WTC11 (cell line): ENCODE data around the gene CCSER2. TPM values are rescaled to one million over a fixed set of nuclear protein-coding genes. Genes with fewer than 3 reads are reported as not detected.

Experiments
- ATAC-seq: fragments of 200-7000 bp; cut with Tn5 transposase; 2 replicates; pipeline ENCODE4 v1.10.0; 2021; ENCODE audit warnings: mild to moderate bottlenecking, moderate library complexity
- CTCF ChIA-PET: fragments of 300-600 bp; sonication (Branson Sonifier 250); formaldehyde crosslinking; loops from one replicate; lab custom pipeline; 2021; ENCODE audit warnings: antibody characterized with exemption; lab: Charles Lee
- POLR2A ChIA-PET: fragments of 350-600 bp; sonication (Branson Sonifier 250); formaldehyde crosslinking; loops from one replicate; lab custom pipeline; 2021; ENCODE audit warnings: antibody characterized with exemption; lab: Charles Lee
- DNase-seq: peaks from one replicate; pipeline ENCODE4 v3.0.0; 2021; ENCODE audit warnings: low spot score
- H3K27ac Mint-ChIP-seq: 2 replicates; pipeline ENCODE4 v1.8.0; 2021; ENCODE audit warnings: mixed read lengths
- H3K27me3 Mint-ChIP-seq: 2 replicates; pipeline ENCODE4 v1.8.0; 2021; ENCODE audit warnings: low read depth, mild to moderate bottlenecking, moderate library complexity, mixed read lengths
- H3K36me3 Mint-ChIP-seq: 2 replicates; pipeline ENCODE4 v1.8.0; 2021; ENCODE audit warnings: mixed read lengths
- H3K4me1 Mint-ChIP-seq: 2 replicates; pipeline ENCODE4 v1.8.0; 2022; ENCODE audit warnings: mixed read lengths
- H3K4me3 Mint-ChIP-seq: 2 replicates; pipeline ENCODE4 v1.8.0; 2021; ENCODE audit warnings: mild to moderate bottlenecking, moderate library complexity, mixed read lengths
- H3K9me3 Mint-ChIP-seq: 2 replicates; pipeline ENCODE4 v1.8.0; 2021; ENCODE audit warnings: mixed read lengths
- AR ChIP-seq: fragments of 250-450 bp; sonication (Bioruptor Pico); IDR thresholded peaks from 2 replicates; pipeline ENCODE4 v1.9.0; 2021; ENCODE audit warnings: mild to moderate bottlenecking
- CTCF ChIP-seq: fragments of 200-600 bp; IDR thresholded peaks from 2 replicates; pipeline ENCODE4 v1.8.0; 2022; ENCODE audit warnings: antibody characterized with exemption
- E2F5 ChIP-seq: sonication (generic); formaldehyde crosslinking; IDR thresholded peaks from 2 replicates; pipeline ENCODE4 v1.8.1; 2022; ENCODE audit warnings: mild to moderate bottlenecking, moderate library complexity, missing genetic modification reagents
- ELF4 ChIP-seq: sonication (generic); formaldehyde crosslinking; IDR thresholded peaks from 2 replicates; pipeline ENCODE4 v1.8.1; 2022; ENCODE audit warnings: low read depth, mild to moderate bottlenecking, moderate library complexity, missing genetic modification reagents
- EMX1 ChIP-seq: fragments of 250-450 bp; sonication (Bioruptor Pico); IDR thresholded peaks from 2 replicates; pipeline ENCODE4 v1.8.0; 2021; ENCODE audit warnings: mild to moderate bottlenecking
- GTF2I ChIP-seq: fragments of 250-450 bp; sonication (Bioruptor Pico); conservative IDR thresholded peaks from 2 replicates; pipeline ENCODE4 v1.4.0; 2021; ENCODE audit warnings: mild to moderate bottlenecking
- MXD4 ChIP-seq: fragments of 250-450 bp; sonication (Bioruptor Pico); IDR thresholded peaks from 2 replicates; pipeline ENCODE4 v1.8.0; 2021; ENCODE audit warnings: mild to moderate bottlenecking, moderate library complexity, borderline replicate concordance
- NFATC4 ChIP-seq: fragments of 250-450 bp; sonication (Bioruptor Pico); IDR thresholded peaks from 2 replicates; pipeline ENCODE4 v1.9.0; 2021; ENCODE audit warnings: mild to moderate bottlenecking
- NFE2L1 ChIP-seq: sonication (generic); formaldehyde crosslinking; IDR thresholded peaks from 2 replicates; pipeline ENCODE4 v1.8.1; 2023; ENCODE audit warnings: missing genetic modification reagents
- NR2C2 ChIP-seq: sonication (generic); formaldehyde crosslinking; IDR thresholded peaks from 2 replicates; pipeline ENCODE4 v1.8.0; 2022; ENCODE audit warnings: mild to moderate bottlenecking, missing genetic modification reagents
- TEAD4 ChIP-seq: sonication (generic); formaldehyde crosslinking; IDR thresholded peaks from 2 replicates; pipeline ENCODE4 v1.8.0; 2022; ENCODE audit warnings: mild to moderate bottlenecking, missing genetic modification reagents
- ZMAT4 ChIP-seq: fragments of 250-450 bp; sonication (Bioruptor Pico); IDR thresholded peaks from 2 replicates; pipeline ENCODE4 v1.9.0; 2021; ENCODE audit warnings: mild to moderate bottlenecking
- ZNF232 ChIP-seq: sonication (generic); formaldehyde crosslinking; IDR thresholded peaks from 2 replicates; pipeline ENCODE4 v1.8.0; 2022; ENCODE audit warnings: mild to moderate bottlenecking, missing genetic modification reagents
- ZNF263 ChIP-seq: sonication (generic); formaldehyde crosslinking; IDR thresholded peaks from 2 replicates; pipeline ENCODE4 v1.8.1; 2022; ENCODE audit warnings: low read depth, mild to moderate bottlenecking, moderate library complexity, missing genetic modification reagents
- total RNA-seq: library from RNA; stranded (reverse); gene quantifications from 3 replicates; pipeline ENCODE4 v1.2.3, GENCODE V29; 2021
- TF ChIP-seq, protein P1 (sequence below): sonication (generic); formaldehyde crosslinking; IDR thresholded peaks from 2 replicates; pipeline ENCODE4 v1.8.0; 2023; ENCODE audit warnings: mild to moderate bottlenecking, missing genetic modification reagents
- TF ChIP-seq, protein P2 (sequence below): sonication (generic); formaldehyde crosslinking; IDR thresholded peaks from 2 replicates; pipeline ENCODE4 v1.8.1; 2023; ENCODE audit warnings: mild to moderate bottlenecking, missing genetic modification reagents, borderline replicate concordance

The CCSER2 gene
- total RNA-seq, 1 experiment from 2014 or later, result 30.6 TPM

GRCh38 chr10:84478151-84478550 is 149.8 kb downstream of the CCSER2 start (continued):
- TF ChIP-seq ZMAT4 (CRISPR knock-in tag), result no peak
- no peak for TF ChIP-seq ELF4 (CRISPR knock-in tag)
- TF ChIP-seq, protein P1, sequence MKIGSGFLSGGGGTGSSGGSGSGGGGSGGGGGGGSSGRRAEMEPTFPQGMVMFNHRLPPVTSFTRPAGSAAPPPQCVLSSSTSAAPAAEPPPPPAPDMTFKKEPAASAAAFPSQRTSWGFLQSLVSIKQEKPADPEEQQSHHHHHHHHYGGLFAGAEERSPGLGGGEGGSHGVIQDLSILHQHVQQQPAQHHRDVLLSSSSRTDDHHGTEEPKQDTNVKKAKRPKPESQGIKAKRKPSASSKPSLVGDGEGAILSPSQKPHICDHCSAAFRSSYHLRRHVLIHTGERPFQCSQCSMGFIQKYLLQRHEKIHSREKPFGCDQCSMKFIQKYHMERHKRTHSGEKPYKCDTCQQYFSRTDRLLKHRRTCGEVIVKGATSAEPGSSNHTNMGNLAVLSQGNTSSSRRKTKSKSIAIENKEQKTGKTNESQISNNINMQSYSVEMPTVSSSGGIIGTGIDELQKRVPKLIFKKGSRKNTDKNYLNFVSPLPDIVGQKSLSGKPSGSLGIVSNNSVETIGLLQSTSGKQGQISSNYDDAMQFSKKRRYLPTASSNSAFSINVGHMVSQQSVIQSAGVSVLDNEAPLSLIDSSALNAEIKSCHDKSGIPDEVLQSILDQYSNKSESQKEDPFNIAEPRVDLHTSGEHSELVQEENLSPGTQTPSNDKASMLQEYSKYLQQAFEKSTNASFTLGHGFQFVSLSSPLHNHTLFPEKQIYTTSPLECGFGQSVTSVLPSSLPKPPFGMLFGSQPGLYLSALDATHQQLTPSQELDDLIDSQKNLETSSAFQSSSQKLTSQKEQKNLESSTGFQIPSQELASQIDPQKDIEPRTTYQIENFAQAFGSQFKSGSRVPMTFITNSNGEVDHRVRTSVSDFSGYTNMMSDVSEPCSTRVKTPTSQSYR (CRISPR knock-in tag), result no peak
- no peak for TF ChIP-seq CTCF
- no peak for TF ChIP-seq ZNF263 (CRISPR knock-in tag)
- no peak for TF ChIP-seq GTF2I (CRISPR knock-in tag)
- no peak for TF ChIP-seq MXD4 (CRISPR knock-in tag)
- no peak for TF ChIP-seq ZNF232 (CRISPR knock-in tag)

GRCh38 chr10:84478679-84479078 is 150.3 kb downstream of the CCSER2 start:
- H3K4me1 Mint-ChIP-seq, result no peaks in the 10 kb centered on the region
- ATAC-seq (no peak), DNase-seq (no peak)
- H3K27ac Mint-ChIP-seq, result no peak overlapping the region
- H3K27me3 Mint-ChIP-seq, result no peaks in the 10 kb centered on the region
- no peak overlapping the region for H3K4me3 Mint-ChIP-seq
- ChIA-PET CTCF (interaction anchor here (1.0 to 1.6 kb wide), 2 partner anchors 58 to 70 kb away, joined by 3 to 4 read pairs; no protein-coding TSS in a partner anchor), POLR2A (no interaction called here)
- no peaks in the 10 kb centered on the region for H3K9me3 Mint-ChIP-seq
- no peaks in the 10 kb centered on the region for H3K36me3 Mint-ChIP-seq
- TF ChIP-seq, protein P2, sequence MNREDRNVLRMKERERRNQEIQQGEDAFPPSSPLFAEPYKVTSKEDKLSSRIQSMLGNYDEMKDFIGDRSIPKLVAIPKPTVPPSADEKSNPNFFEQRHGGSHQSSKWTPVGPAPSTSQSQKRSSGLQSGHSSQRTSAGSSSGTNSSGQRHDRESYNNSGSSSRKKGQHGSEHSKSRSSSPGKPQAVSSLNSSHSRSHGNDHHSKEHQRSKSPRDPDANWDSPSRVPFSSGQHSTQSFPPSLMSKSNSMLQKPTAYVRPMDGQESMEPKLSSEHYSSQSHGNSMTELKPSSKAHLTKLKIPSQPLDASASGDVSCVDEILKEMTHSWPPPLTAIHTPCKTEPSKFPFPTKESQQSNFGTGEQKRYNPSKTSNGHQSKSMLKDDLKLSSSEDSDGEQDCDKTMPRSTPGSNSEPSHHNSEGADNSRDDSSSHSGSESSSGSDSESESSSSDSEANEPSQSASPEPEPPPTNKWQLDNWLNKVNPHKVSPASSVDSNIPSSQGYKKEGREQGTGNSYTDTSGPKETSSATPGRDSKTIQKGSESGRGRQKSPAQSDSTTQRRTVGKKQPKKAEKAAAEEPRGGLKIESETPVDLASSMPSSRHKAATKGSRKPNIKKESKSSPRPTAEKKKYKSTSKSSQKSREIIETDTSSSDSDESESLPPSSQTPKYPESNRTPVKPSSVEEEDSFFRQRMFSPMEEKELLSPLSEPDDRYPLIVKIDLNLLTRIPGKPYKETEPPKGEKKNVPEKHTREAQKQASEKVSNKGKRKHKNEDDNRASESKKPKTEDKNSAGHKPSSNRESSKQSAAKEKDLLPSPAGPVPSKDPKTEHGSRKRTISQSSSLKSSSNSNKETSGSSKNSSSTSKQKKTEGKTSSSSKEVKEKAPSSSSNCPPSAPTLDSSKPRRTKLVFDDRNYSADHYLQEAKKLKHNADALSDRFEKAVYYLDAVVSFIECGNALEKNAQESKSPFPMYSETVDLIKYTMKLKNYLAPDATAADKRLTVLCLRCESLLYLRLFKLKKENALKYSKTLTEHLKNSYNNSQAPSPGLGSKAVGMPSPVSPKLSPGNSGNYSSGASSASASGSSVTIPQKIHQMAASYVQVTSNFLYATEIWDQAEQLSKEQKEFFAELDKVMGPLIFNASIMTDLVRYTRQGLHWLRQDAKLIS, result no peak
- TF ChIP-seq TEAD4 (CRISPR knock-in tag) (no peak), EMX1 (no peak)

DNA sequence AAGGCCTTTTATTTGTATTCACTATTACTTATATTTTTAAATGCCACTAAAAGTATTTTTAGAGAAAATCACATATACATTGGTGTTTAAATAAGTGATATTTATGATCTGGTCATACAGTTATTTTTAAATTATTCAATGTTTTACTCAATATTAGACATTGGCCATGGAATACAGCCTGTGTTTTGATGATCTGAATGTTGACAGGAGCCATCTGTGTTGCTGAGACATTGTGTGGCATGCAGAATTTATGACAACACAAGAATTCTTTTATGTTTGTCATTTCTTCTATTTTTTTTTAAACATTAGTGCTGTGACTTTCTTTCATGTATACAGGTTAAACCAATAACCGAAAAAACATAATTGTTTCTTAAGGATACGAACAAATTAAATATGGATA is 156.2 kb downstream of the CCSER2 start:
- ATAC-seq (no peak), DNase-seq (no peak)
- no peak overlapping the region for H3K27ac Mint-ChIP-seq
- ChIA-PET CTCF (no interaction called here), POLR2A (no interaction called here)
- H3K36me3 Mint-ChIP-seq, result peaks cover 14% of the 10 kb centered on the region
- H3K9me3 Mint-ChIP-seq, result peaks cover 12% of the 10 kb centered on the region
- H3K27me3 Mint-ChIP-seq, result no peaks in the 10 kb centered on the region
- no peak overlapping the region for H3K4me3 Mint-ChIP-seq
- H3K4me1 Mint-ChIP-seq, result no peaks in the 10 kb centered on the region
- TF ChIP-seq, protein P2, result no peak
- TF ChIP-seq NFE2L1 (CRISPR knock-in tag) (no peak), E2F5 (CRISPR knock-in tag) (no peak), NR2C2 (CRISPR knock-in tag) (no peak), AR (no peak), NFATC4 (CRISPR knock-in tag) (no peak)
